ENCODE data around the gene VSIR.

VSIR gene

DNA sequence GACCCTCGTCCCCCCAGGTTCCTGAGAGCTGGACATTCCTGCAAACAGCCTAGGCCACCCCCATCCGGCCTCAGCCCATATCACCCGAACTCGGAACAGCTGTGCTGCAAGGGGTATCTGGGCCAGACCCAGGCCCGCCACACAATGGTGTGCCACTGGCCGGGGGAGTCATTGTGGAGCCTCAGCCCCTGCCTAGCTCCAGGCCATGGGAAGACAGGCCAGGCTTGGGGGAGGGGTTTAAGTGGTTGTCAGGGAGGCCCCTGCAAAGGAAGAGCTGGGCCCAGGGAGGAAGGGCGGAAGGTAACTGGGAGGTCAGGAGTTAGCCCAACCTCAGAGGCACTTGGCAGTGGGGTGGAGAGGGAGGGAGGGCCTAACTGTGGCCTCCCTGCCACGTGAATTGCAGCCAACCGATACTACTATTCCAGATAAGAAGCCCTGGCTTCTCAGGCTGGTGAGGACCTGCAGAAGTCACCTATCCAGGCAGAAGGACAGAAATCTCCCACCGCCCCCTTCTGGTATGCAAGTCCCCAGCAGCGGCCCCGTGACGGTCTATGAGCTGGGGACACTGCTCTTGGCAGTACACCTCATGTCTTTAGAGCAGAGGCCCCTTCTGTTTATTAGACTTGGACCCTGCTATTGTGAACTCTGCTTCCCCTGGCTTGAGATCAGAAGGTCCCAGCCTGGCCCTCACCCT lies 26.8 kb downstream of the VSIR start:
- DNase-seq: no peak

DNA sequence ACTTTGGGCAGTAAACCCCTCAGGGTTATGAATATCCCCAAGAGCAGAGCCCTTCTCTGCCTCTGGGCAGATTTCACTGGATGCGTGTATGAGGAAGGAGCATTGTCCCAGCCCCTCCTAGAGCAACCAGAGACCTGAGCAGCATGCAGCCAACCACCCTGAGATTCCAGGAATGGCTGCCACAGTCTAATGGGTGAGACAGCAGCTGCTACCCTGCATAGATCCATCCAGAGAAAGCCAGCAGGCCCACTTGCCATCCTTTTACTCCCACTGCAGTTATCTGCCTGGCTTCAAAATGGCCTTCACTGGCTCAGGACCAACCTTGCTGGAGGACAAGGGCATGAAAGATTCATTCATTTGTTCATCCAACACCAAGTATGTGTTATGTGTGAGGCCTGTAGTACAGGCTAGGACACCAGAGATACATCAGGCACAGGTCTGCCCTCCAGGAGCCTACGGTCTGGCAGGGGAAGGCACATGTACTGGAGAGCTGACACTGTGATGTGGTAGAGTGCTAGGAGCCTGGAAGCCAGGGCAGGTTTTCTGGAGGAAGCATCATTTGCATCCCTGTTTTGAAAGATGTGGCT lies 27.6 kb downstream of the VSIR start:
- no peak for DNase-seq

DNA sequence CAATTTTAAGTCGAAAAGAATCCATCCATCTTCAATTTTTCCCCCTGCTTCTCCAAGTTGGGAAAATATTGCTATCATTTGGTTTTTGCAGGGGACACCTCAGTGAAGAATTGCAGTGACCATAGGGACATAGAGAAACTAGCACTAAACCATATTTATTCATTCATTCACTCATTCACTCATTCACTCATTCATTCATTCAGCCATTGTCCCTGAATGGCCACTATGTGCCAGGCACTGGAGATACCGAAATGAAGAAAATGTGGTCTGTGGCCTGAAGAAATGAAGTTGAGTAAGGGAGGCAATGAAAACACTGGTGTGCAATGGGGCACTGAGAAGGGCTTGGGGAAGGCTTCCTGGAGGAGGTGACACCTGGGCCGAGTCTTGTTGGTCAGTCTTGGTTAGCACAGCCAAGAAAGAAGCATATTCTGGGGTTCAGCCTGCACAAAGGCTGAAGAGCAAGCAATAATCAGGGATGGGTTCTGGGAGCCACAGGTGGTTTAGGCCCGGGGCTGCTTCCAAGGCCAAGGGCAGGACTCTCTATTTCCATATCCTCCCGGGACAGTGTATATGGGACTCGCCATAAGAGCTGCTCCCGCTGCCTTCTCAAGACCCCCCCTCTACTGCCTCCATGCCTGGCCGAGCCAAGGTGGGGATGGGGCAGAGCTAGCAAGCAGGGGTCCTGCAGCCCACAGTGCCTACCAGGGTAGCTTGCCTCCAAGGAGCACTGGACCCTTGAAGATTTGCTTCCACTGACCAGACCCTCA lies 28.2 kb downstream of the VSIR start:
- DNase-seq: no peak

- no peak for DNase-seq
These were observed 29.5 kb downstream of the VSIR start for GRCh38 chr10:71743866-71744265.

- DNase-seq: no peak
These were observed 30.1 kb downstream of the VSIR start for GRCh38 chr10:71743089-71743838.

DNA sequence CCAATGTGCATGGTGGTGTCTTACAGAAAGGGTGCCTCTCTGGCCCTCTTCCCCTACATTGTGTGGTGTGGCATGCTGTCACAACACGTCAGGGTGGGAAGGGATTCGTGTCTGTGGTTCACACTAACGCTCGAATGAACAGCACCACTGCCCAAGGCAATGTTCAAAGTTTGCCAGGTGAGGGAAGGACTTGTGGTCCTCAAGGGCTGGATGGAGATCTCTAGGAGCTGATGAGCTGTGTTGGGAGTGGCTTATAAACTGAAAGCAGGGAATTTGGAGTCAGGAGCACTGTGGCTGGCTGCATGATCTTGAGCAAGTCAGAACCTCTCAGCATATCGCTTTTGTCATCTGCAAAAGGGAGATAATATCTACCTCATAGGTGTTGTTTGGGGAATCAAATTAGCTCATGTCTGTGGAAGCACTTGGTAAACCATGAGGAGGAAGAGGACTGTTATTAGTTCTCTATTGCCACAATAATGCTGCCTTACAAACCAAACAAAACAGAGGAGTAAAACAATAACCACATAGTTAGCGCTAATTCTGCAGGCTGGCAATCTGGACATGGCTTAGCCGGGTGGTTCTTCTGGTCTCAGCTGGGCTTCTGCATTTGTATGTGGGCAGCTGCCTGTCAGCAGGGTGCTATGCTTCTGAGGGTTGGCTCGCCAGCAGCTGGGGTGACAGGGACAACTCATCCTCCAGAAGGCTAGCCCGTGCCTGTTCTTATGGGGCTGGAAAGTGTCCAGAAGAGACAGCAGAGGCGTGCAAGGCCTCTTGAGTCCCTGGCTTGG lies 30.8 kb downstream of the VSIR start:
- no peak for DNase-seq

- no peak for DNase-seq
These were observed 31.6 kb downstream of the VSIR start for GRCh38 chr10:71741671-71742070.

DNA sequence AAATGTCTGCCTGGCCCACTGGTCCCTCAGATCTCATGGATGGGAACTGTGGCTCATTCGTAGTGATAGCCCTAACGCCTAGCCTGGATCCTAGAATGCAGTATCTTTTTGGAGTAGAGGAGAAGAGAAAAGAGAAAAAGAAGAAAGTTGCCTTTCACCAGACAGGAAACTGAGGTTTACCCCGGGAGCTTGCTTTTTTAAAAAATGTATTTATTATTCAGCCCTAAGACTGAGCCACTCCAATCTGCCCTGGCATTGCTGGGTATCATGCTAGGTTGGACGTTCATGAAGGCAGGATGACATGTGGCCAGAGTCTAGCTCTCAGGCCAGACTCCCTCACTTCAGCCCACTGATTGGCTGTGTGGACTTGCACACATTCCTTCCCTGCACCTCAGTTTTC lies 32.3 kb downstream of the VSIR start:
- no peak for DNase-seq

GRCh38 chr10:71740069-71740653 lies 33.2 kb downstream of the VSIR start:
- no peak for DNase-seq

DNA sequence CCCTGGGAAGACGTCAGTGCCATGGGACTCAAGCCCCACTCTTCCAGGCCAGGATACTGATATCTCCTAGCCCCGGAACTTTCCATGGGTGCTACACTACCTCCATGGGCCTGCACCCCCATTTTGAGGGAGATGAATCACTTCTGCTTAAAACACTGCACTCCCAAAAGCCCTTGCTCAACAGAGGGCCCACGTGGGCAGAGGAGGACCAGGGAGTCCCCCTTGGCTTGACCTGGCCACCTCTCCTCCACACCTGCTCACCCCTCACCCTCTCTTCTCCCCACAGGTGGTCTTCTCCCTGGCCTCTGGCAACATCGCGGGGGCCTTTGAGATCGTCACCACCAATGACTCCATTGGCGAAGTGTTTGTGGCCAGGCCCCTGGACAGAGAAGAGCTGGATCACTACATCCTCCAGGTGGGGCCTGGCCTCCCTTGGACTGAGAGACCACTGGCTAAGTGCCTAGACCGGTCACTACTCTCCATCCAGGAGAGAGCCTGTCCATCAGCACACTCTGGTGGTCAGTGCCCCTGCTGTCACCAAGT lies 33.9 kb downstream of the VSIR start:
- DNase-seq: no peak

DNA sequence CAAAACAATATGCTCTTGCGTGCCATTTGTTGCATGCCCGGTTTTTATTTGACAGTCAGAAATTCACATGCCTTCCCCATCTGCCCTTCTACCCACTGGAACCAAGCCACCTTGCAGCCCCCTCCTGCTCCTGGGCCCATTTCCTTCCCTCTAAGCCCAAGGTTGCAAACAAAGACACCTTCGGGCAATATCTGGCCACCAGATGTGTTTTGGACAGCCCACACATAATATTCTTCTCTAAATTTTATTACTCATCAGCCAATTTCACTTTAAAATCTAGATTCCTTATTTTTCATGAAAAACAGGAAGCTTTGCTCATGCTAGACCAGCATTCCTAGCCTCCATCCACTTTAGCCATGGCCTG lies 35.5 kb downstream of the VSIR start:
- DNase-seq: no peak

DNA sequence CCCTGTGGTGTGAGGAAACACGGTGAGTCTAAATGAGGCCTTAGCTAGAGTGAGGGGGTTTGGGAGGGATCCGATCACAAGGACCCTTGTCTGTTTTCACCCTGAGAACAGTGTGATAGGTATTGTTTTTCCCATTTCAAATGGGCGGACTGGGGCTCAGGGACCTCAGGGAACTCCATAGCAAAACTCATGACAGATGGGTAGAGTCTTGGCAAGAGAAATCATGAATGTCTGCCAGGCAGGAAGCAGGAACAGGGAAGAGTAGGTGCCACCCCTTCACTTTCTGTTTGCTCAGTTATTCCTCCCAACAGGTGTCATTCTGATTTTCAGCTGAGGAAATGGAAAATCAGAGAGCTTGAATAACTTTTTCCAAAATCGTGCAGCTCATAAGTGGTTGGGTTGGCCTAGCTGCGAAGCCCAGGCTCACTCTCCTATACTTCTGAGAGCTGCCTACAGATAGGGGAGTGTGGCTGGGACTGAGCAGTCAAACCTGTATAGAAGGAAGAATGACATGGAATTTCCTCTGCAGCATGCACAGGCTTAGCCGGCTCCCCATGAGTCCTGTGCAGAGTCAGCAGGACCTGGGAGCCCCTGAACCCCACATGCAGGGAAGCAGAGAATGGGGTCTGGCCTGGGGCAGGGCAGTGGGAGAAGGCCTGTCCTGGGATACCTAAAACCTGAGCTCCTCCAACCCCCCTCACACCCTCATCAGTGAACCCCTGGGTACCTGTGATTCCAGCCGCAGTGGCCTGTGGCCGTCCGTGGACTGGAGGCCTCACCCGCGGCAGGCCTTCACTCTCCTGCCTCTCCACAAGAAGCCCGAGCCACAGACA lies 36.1 kb downstream of the VSIR start:
- DNase-seq: no peak

- no peak for DNase-seq
These were observed 36.8 kb downstream of the VSIR start for GRCh38 chr10:71736570-71736952.

DNA sequence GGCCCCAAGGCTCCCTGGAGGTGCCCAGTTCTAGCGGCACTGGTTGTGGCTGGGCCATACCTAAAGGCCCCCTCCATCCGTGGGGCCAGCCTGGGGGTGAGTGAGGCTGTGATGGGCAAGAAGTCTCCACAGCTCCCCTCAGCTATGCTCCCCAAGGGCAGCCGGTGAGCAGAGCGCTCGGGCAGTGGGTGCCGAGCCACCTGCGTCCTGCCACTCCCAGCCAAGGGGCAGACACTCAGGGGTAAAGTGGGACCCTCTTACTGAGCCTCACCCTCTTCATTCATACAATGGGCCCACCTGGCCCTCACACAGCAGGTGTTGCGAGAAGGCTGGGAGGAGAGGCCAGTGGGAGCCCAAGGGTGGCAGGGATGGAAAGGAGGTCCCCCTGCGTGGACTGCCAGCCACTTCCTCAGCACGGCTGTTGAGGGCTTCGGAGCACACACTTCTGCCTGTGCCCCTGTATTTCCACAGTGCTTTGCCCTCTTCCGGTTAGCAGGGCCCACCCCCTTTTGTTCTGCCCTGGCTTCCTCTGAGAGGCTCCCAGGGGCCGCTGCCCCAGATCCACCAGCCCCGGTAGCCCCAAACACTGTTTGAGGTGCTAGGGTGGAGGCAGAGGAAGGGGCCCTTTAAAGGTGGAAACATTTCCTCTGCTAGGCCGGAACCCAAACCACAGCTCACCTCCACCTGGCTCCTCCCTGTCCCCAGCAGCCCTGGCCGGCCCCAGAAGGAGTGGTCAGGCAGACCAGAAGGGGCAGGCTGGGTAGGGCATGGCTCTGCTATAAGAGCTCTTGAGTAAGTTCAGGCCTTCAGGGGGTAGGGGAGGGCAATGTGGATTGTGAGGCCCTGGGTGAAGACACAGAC lies 37.4 kb downstream of the VSIR start:
- DNase-seq: no peak

GRCh38 chr10:71734797-71735196 lies 38.5 kb downstream of the VSIR start:
- no peak for DNase-seq

- no peak for DNase-seq
These were observed 41.5 kb downstream of the VSIR start for GRCh38 chr10:71731791-71732190.

DNA sequence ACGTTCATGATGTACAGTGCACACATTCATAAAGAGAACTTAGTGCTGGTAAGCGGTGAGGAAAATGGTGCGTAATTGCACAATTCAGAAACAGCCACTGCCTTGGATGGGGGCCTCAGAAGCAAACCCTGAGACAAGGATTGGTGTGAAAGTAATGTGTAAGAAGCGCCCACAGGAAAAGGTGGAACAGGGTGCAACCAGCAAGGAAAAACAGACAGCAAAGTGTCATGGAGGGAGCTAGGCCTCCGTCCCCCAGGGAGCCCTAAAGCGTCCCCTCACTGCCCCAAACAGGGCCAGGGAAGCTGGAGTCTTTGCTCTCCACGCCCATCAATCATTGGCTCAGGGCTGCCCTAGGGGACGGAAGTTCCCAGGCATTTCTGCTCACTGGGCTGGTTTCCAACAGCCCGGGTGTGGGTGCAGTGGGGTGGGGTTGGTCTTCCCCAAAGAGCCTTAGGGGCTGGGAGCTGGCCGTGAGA lies 44.1 kb downstream of the VSIR start:
- no peak for DNase-seq

- no peak for DNase-seq
These were observed 45.3 kb downstream of the VSIR start for GRCh38 chr10:71727738-71728737.
